ENCODE results near the gene PIAS4.

Gene PIAS4

DNA sequence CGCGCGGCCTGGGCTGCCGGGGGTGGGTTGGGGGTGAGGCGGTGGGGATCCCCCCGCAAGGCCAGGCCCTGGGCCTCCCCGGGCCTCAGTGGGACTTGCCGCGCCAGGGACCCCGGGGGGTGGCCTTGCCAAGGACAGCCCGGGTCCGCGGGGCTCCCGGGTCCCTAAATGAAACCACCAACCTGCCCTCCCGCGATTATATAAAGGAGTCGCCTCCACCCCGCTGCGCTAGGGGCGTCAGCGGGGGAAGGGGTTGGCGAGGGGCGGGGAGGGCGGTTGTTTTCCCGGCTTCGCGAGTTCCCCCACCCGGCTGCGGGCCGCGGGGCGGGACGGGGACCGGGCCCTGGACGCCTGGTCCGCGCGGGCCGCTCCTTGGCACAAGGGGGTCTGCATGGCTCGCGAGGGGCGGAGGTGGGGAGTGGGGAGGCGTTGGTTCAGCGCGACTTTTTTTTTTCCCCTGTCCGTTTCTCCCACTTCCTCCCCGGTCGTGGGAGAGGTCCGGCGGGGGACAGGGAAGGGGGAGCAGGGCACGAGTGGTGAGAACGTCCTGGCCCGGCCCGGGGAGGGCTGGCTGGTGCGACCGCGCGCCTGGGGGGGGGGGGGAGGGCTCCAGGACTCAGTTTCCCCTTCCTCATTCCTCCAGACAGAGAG is 60.0 kb downstream of the PIAS4 start:
- peak overlapping the region; percentile 39 for H3K4me3 ChIP-seq (ENCODE audit: low read depth, low read length)
- TF ChIP-seq, protein P1, sequence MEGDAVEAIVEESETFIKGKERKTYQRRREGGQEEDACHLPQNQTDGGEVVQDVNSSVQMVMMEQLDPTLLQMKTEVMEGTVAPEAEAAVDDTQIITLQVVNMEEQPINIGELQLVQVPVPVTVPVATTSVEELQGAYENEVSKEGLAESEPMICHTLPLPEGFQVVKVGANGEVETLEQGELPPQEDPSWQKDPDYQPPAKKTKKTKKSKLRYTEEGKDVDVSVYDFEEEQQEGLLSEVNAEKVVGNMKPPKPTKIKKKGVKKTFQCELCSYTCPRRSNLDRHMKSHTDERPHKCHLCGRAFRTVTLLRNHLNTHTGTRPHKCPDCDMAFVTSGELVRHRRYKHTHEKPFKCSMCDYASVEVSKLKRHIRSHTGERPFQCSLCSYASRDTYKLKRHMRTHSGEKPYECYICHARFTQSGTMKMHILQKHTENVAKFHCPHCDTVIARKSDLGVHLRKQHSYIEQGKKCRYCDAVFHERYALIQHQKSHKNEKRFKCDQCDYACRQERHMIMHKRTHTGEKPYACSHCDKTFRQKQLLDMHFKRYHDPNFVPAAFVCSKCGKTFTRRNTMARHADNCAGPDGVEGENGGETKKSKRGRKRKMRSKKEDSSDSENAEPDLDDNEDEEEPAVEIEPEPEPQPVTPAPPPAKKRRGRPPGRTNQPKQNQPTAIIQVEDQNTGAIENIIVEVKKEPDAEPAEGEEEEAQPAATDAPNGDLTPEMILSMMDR (IDR thresholded peaks at IDR 0.05; ENCODE audit: control insufficient read depth, extremely low read depth, insufficient read depth), result no peak
- DNase-seq (ENCODE audit: low read depth), result no peak

DNA sequence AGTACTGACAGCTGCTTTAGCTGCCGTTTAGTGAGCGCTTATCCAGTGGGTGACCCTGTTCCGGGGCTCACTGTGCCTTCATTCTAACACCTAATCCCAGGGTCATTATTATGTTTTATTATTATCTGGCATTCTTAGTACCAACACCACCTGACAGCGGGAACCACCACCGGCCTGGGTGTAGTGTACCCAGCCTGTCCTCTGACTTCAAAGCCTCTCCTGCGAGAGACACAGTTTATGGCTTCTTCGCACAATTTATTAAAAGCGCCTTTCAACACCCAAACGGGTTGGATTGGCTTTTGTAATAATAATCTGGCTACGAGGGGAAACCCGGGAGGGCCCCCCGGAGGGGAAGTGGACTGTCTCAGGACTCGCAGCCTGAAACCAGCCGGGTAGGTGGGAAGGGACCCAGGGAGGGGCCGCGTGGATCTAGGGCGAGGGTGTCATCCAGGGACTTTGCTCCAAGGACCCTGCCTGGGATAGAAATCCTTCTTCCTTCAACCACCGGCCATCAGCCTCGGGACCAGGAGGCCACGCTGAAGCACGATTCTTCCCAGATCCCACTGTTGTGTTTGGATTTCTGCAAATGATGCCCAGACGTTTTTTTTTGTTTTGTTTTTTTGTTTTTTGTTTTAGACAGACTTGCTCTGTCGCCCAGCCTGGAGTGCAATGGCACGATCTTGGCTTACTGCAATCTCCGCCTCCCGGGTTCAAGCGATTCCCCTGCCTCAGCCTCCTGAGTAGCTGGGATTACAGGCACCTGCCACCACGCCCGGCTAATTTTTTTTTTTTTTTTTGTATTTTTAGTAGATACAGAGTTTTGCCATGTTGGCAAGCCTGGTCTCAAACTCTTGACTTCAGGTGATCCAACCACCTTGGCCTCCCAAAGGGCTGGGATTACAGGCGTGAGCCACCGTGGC is 60.8 kb downstream of the PIAS4 start:
- no peak for DNase-seq (ENCODE audit: low read depth)
- TF ChIP-seq, protein P1 (IDR thresholded peaks at IDR 0.05; ENCODE audit: control insufficient read depth, extremely low read depth, insufficient read depth), result no peak
- no peak overlapping the region for H3K4me3 ChIP-seq (ENCODE audit: low read depth, low read length)

DNA sequence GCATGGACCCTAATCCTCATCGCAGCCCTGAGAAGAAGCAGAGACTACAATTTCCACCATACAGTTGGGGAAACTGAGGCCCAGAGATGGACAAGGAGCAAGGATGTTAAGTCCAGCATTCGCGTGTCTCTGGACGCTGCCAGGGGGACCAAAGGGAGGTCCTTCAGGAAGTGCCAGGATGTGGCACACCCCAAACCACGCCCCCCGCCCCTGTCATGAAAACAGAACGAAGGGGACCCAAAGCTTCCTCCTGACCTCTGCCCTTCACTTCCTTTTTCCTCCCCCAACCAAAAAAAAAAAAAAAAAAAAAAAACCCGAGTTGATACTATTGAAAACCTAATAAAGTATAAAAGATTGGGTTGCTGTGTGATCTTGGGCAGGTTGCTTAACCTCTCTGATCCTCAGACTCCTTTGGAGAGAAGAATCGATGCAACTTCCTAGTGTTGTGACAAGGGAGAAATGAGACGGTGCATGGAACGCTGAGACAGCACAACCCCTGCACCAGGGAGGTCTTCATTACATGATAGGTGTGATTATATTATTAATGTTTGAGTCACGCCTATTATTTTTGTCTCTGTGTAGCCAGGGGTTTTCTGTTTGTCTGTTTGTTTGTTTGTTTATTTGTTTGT is 61.9 kb downstream of the PIAS4 start:
- no peak for DNase-seq (ENCODE audit: low read depth)
- TF ChIP-seq, protein P1 (IDR thresholded peaks at IDR 0.05; ENCODE audit: control insufficient read depth, extremely low read depth, insufficient read depth), result no peak
- no peak overlapping the region for H3K4me3 ChIP-seq (ENCODE audit: low read depth, low read length)

DNA sequence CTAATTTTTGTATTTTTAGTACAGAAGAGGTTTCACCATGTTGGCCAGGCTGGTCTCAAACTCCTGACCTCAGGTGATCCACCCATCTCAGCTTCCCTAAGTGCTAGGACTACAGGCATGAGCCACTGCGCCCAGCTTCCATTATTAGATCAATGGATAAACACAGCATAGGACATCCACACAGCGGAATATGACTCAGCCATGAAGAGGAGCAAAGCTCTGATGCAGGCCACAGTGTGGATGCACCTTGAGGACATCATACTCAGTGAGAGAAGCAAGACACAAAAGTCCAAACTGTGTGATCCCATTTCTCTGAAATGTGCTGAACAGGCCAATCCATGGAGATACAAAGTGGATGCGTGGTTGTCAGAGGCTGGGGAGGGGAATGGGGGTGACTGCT is 64.1 kb downstream of the PIAS4 start:
- no peak for DNase-seq (ENCODE audit: low read depth)
- no peak overlapping the region for H3K4me3 ChIP-seq (ENCODE audit: low read depth, low read length)
- TF ChIP-seq, protein P1 (IDR thresholded peaks at IDR 0.05; ENCODE audit: control insufficient read depth, extremely low read depth, insufficient read depth), result no peak

DNA sequence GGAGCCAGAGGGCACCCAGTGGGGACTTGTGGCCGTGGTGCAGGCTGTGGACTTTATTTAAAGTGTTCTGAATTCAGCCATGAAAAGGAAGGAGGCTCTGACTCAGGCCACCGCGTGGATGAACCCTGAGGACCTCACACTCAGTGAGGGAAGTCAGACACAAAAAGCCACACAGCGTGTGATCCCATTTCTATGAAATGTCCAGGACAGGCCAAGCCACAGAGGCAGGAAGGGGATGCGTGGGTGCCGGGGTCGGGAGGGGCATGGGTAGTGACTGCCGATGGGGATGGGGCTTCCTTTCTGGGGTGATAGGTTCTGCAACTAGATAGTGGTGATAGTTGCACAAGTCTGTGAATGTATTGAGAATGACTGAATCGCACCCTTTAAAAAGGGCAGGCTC is 67.8 kb downstream of the PIAS4 start:
- no peak for DNase-seq (ENCODE audit: low read depth)
- H3K4me3 ChIP-seq (ENCODE audit: low read depth, low read length), result no peak overlapping the region
- TF ChIP-seq, protein P1 (IDR thresholded peaks at IDR 0.05; ENCODE audit: control insufficient read depth, extremely low read depth, insufficient read depth), result no peak

DNA sequence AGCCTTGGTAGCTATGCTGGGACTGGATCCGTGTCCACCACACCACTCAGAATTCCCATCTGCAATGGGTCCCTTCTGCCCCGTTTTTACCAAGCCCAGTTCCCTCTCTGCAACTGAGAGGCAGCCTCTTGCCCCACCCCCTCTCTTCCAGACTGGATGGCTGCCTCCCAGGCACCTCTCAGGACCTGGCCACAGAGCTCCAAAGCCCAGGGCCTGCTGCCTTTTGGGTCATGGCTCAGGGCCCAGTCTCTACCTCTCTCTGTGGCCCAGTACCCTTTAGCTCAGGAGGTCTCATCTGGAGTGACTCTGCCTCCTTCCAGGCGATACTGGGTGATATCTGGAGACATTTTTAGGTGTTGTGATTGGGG is 69.5 kb downstream of the PIAS4 start:
- no peak overlapping the region for H3K4me3 ChIP-seq (ENCODE audit: low read depth, low read length)
- DNase-seq (ENCODE audit: low read depth), result no peak
- TF ChIP-seq, protein P1 (IDR thresholded peaks at IDR 0.05; ENCODE audit: control insufficient read depth, extremely low read depth, insufficient read depth), result no peak
